Neural cell (in vitro differentiated cells): ENCODE data around the gene ZNF346. TPM values are rescaled to one million over a fixed set of nuclear protein-coding genes. Genes with fewer than 3 reads are reported as not detected.

ENCODE experiments used
- H2AFZ ChIP-seq: fragments of 200-600, 300-800 bp; sonication (generic), shearing (Covaris generic); 2 replicates; pipeline ENCODE4 v1.6.0; 2014; ENCODE audit warnings: low read depth, mild to moderate bottlenecking, antibody characterized with exemption, low read length, moderate library complexity
- H3F3A ChIP-seq: fragments of 200-600 bp; shearing (Covaris generic); 2 replicates; pipeline ENCODE4 v1.6.1; 2016; ENCODE audit warnings: mild to moderate bottlenecking, moderate library complexity, mixed read lengths, antibody characterized with exemption, low read length; ENCODE audit not compliant: insufficient read depth, poor library complexity, severe bottlenecking
- H3K27ac ChIP-seq: fragments of 200-600, 300-800 bp; sonication (generic), shearing (Covaris generic); 2 replicates; pipeline ENCODE4 v1.5.1; 2014; ENCODE audit warnings: mild to moderate bottlenecking, low read length, moderate library complexity
- H3K27me3 ChIP-seq: fragments of 300-800, 200-600 bp; sonication (generic), shearing (Covaris generic); 2 replicates; pipeline ENCODE4 v1.6.0; 2014; ENCODE audit warnings: mild to moderate bottlenecking, low read depth, low read length, moderate library complexity; ENCODE audit not compliant: insufficient read depth
- H3K36me3 ChIP-seq: fragments of 300-800, 200-600 bp; sonication (generic), shearing (Covaris generic); 2 replicates; pipeline ENCODE4 v1.5.1; 2014; ENCODE audit warnings: mild to moderate bottlenecking, antibody characterized with exemption, low read length, moderate library complexity; ENCODE audit not compliant: insufficient read depth
- H3K4me2 ChIP-seq: fragments of 300-800, 200-600 bp; sonication (generic), shearing (Covaris generic); 2 replicates; pipeline ENCODE4 v1.6.0; 2014; ENCODE audit warnings: mild to moderate bottlenecking, low read length
- H3K4me3 ChIP-seq: fragments of 300-800, 200-600 bp; sonication (generic), shearing (Covaris generic); 2 replicates; pipeline ENCODE4 v1.5.1; 2014; ENCODE audit warnings: mild to moderate bottlenecking, low read length, moderate library complexity
- H3K79me2 ChIP-seq: fragments of 200-600 bp; shearing (Covaris generic); replicated peaks from 2 replicates; pipeline ENCODE4 v1.6.0; 2014; ENCODE audit warnings: mild to moderate bottlenecking, low read length, moderate library complexity; ENCODE audit not compliant: insufficient read depth
- H3K9ac ChIP-seq: fragments of 300-800, 200-600 bp; sonication (generic), shearing (Covaris generic); 2 replicates; pipeline ENCODE4 v1.6.1; 2016; ENCODE audit warnings: mild to moderate bottlenecking, low read length, mixed read lengths
- H3K9me2 ChIP-seq: fragments of 200-600 bp; shearing (Covaris generic); 2 replicates; pipeline ENCODE4 v1.6.1; 2016; ENCODE audit warnings: mild to moderate bottlenecking, low read length, mixed read lengths; ENCODE audit not compliant: insufficient read depth
- H3K9me3 ChIP-seq: fragments of 200-600, 300-800 bp; sonication (generic), shearing (Covaris generic); 2 replicates; pipeline ENCODE4 v1.6.1; 2016; ENCODE audit warnings: mild to moderate bottlenecking, mixed run types, low read length, moderate library complexity, mixed read lengths
- H4K20me1 ChIP-seq: fragments of 200-600 bp; shearing (Covaris generic); 2 replicates; pipeline ENCODE4 v1.6.1; 2016; ENCODE audit warnings: mild to moderate bottlenecking, mixed run types; ENCODE audit not compliant: insufficient read depth
- EP300 ChIP-seq: fragments of 450-650 bp; conservative IDR thresholded peaks from 2 replicates; pipeline ENCODE4 v1.6.1; 2014; ENCODE audit warnings: antibody characterized with exemption, mild to moderate bottlenecking, moderate library complexity; ENCODE audit not compliant: poor library complexity, severe bottlenecking
- EZH2 ChIP-seq: fragments of 200-600, 300-800 bp; shearing (Covaris generic), sonication (generic); IDR thresholded peaks from 2 replicates; pipeline ENCODE4 v1.6.1; 2014; ENCODE audit warnings: antibody characterized with exemption, low read length, borderline replicate concordance, mild to moderate bottlenecking; ENCODE audit not compliant: insufficient read depth, poor library complexity, severe bottlenecking
- MXI1 ChIP-seq: fragments of 450-650 bp; conservative IDR thresholded peaks from 2 replicates; pipeline ENCODE4 v1.6.1; 2014; ENCODE audit warnings: antibody characterized with exemption, mild to moderate bottlenecking; ENCODE audit not compliant: poor library complexity, severe bottlenecking
- POLR2AphosphoS5 ChIP-seq: IDR thresholded peaks from 2 replicates; pipeline ENCODE4 v1.6.1; 2012
- RAD21 ChIP-seq: fragments of 450-650 bp; conservative IDR thresholded peaks from 2 replicates; pipeline ENCODE4 v1.6.1; 2014; ENCODE audit warnings: antibody characterized with exemption, mild to moderate bottlenecking, moderate library complexity
- SMC3 ChIP-seq: fragments of 450-650 bp; conservative IDR thresholded peaks from 2 replicates; pipeline ENCODE4 v1.6.1; 2014; ENCODE audit warnings: antibody characterized with exemption, mild to moderate bottlenecking, moderate library complexity; ENCODE audit not compliant: poor library complexity
- TAF1 ChIP-seq: IDR thresholded peaks from 2 replicates; pipeline ENCODE4 v1.6.1; 2012; ENCODE audit warnings: low read depth
- polyA plus RNA-seq: library from polyadenylated mRNA; depleted of rRNA; stranded (reverse); fragments of >200 nt; gene quantifications from 2 replicates; pipeline ENCODE4 v1.2.3, GENCODE V29; 2014
- TF ChIP-seq, protein P1 (sequence below): fragments of 450-650 bp; IDR thresholded peaks from 2 replicates; pipeline ENCODE4 v1.5.1; 2014; ENCODE audit warnings: antibody characterized with exemption, mild to moderate bottlenecking, moderate library complexity; ENCODE audit not compliant: poor library complexity, severe bottlenecking
- TF ChIP-seq, protein P2 (sequence below): IDR thresholded peaks from 2 replicates; pipeline ENCODE4 v1.6.1; 2012; ENCODE audit warnings: borderline replicate concordance

Gene ZNF346
- polyA plus RNA-seq, 1 donor from 2014 or later, result 40.1 TPM

DNA sequence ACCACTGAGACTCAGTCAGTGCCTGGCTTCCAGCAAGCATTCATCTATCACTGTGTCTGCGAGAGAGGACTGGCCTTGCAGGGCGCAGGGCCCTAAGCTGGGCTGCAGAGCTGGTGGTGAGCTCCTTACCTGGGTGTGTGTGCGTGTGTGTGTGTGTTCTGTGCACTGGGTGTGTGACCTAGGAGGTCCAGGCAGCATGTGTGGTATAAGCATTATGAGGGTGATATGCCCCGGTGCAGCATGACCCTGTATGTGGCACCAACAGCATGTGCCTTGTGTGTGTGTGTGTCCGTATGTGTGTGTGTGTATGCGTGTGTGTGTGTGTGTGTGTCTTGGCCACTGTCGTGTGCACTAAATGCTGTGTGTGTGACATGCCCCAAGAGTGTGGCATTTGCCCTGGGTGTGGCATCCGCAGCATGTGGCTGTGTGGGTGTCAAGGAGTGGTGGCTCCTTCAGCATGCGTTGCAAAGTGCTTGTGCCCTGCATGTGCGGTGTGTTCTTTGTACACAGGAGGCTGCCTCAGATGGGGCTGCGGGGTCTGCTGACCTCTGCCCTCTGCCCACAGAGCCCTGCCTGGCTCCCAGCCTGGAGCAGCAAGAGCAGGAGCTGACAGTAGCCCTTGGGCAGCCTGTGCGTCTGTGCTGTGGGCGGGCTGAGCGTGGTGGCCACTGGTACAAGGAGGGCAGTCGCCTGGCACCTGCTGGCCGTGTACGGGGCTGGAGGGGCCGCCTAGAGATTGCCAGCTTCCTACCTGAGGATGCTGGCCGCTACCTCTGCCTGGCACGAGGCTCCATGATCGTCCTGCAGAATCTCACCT is 67.5 kb downstream of the ZNF346 start:
- H3F3A ChIP-seq, result no peaks in the 10 kb centered on the region
- H3K27me3 ChIP-seq, result peaks cover 8% of the 10 kb centered on the region
- no peaks in the 10 kb centered on the region for H3K9me3 ChIP-seq
- no peaks in the 10 kb centered on the region for H4K20me1 ChIP-seq
- no peak overlapping the region for H3K9ac ChIP-seq
- TF ChIP-seq EP300 (no peak), MXI1 (no peak), RAD21 (no peak), TAF1 (no peak), POLR2AphosphoS5 (no peak), EZH2 (no peak), SMC3 (no peak)
- TF ChIP-seq, protein P1, sequence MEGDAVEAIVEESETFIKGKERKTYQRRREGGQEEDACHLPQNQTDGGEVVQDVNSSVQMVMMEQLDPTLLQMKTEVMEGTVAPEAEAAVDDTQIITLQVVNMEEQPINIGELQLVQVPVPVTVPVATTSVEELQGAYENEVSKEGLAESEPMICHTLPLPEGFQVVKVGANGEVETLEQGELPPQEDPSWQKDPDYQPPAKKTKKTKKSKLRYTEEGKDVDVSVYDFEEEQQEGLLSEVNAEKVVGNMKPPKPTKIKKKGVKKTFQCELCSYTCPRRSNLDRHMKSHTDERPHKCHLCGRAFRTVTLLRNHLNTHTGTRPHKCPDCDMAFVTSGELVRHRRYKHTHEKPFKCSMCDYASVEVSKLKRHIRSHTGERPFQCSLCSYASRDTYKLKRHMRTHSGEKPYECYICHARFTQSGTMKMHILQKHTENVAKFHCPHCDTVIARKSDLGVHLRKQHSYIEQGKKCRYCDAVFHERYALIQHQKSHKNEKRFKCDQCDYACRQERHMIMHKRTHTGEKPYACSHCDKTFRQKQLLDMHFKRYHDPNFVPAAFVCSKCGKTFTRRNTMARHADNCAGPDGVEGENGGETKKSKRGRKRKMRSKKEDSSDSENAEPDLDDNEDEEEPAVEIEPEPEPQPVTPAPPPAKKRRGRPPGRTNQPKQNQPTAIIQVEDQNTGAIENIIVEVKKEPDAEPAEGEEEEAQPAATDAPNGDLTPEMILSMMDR, result no peak
- TF ChIP-seq, protein P2, sequence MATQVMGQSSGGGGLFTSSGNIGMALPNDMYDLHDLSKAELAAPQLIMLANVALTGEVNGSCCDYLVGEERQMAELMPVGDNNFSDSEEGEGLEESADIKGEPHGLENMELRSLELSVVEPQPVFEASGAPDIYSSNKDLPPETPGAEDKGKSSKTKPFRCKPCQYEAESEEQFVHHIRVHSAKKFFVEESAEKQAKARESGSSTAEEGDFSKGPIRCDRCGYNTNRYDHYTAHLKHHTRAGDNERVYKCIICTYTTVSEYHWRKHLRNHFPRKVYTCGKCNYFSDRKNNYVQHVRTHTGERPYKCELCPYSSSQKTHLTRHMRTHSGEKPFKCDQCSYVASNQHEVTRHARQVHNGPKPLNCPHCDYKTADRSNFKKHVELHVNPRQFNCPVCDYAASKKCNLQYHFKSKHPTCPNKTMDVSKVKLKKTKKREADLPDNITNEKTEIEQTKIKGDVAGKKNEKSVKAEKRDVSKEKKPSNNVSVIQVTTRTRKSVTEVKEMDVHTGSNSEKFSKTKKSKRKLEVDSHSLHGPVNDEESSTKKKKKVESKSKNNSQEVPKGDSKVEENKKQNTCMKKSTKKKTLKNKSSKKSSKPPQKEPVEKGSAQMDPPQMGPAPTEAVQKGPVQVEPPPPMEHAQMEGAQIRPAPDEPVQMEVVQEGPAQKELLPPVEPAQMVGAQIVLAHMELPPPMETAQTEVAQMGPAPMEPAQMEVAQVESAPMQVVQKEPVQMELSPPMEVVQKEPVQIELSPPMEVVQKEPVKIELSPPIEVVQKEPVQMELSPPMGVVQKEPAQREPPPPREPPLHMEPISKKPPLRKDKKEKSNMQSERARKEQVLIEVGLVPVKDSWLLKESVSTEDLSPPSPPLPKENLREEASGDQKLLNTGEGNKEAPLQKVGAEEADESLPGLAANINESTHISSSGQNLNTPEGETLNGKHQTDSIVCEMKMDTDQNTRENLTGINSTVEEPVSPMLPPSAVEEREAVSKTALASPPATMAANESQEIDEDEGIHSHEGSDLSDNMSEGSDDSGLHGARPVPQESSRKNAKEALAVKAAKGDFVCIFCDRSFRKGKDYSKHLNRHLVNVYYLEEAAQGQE, result no peak
- H3K27ac ChIP-seq, result no peak overlapping the region
- no peak overlapping the region for H3K4me3 ChIP-seq
- H3K79me2 ChIP-seq, result no peaks in the 10 kb centered on the region
- no peak overlapping the region for H3K4me2 ChIP-seq
- H3K36me3 ChIP-seq, result no peaks in the 10 kb centered on the region
- no peaks in the 10 kb centered on the region for H3K9me2 ChIP-seq
- no peak overlapping the region for H2AFZ ChIP-seq

DNA sequence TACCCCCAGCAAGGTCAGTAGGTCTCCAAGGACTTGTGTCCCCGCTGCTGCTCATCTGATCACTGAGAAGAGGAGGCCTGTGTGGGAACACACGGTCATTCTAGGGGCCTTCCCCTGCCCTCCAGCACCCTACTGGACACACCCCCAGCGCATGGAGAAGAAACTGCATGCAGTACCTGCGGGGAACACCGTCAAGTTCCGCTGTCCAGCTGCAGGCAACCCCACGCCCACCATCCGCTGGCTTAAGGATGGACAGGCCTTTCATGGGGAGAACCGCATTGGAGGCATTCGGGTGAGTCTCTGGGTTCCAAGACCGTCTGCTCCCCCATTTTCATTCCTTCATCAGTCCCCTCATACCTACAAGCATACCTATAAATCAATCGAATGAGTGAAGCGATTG is 68.3 kb downstream of the ZNF346 start:
- Histone ChIP-seq H3F3A (no peaks in the 10 kb centered on the region), H3K79me2 (no peaks in the 10 kb centered on the region), H3K9me3 (no peaks in the 10 kb centered on the region), H2AFZ (no peak overlapping the region), H3K27me3 (peaks cover 8% of the 10 kb centered on the region), H3K27ac (no peak overlapping the region), H3K4me2 (no peak overlapping the region), H3K9ac (no peak overlapping the region), H3K4me3 (no peak overlapping the region), H3K9me2 (no peaks in the 10 kb centered on the region), H3K36me3 (no peaks in the 10 kb centered on the region), H4K20me1 (no peaks in the 10 kb centered on the region)
- TF ChIP-seq EP300 (no peak), RAD21 (no peak), SMC3 (no peak), TAF1 (no peak), POLR2AphosphoS5 (no peak), EZH2 (no peak), MXI1 (no peak)
- TF ChIP-seq, protein P2, result no peak
